Measurements from ENCODE around the gene TACR1.

Gene TACR1

DNA sequence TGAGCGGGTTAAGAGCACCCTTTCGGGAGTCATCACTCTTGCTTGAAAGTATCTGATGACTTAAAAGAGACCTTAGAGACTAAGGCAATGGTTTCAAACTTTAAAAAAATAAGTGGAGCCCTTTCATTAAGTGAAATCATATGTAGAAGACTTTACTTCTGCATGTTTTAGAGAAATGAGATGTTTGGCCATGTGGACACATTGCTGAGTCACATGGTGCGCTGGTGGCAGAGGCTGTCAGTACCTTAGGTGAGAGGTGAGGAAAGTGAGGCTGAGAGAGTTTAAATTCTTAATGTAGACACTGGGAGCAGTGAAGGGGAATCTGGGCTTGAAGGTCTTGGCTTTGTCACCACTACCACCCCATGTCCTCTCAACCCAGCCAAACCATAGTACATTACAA, 109.8 kb downstream of the TACR1 start:
- Histone ChIP-seq H3K27ac (ENCODE audit: low read depth, low read length) (no peak overlapping the region), H3K9me3 (ENCODE audit: control insufficient read depth, insufficient read depth, low read depth, low read length) (no peaks in the 10 kb centered on the region), H3K9ac (ENCODE audit: low read length) (no peak overlapping the region), H3K4me1 (ENCODE audit: control insufficient read depth, insufficient read depth, low read length) (peaks cover 5% of the 10 kb centered on the region; the same call in 1 of the 2 replicates), H3K4me3 (ENCODE audit: low read depth, low read length) (no peak overlapping the region), H3K27me3 (ENCODE audit: control insufficient read depth, insufficient read depth, low read length) (no peaks in the 10 kb centered on the region), H3K36me3 (ENCODE audit: control insufficient read depth, insufficient read depth, low read length) (no peaks in the 10 kb centered on the region)

- no peaks in the 10 kb centered on the region for H3K27me3 ChIP-seq (ENCODE audit: control insufficient read depth, insufficient read depth, low read length)
- no peaks in the 10 kb centered on the region for H3K9me3 ChIP-seq (ENCODE audit: control insufficient read depth, insufficient read depth, low read depth, low read length)
- H3K4me3 ChIP-seq (ENCODE audit: low read depth, low read length), result no peak overlapping the region
- H3K27ac ChIP-seq (ENCODE audit: low read depth, low read length), result no peak overlapping the region
- no peak overlapping the region for H3K9ac ChIP-seq (ENCODE audit: low read length)
- peaks cover 5% of the 10 kb centered on the region; the same call in 1 of the 2 replicates for H3K4me1 ChIP-seq (ENCODE audit: control insufficient read depth, insufficient read depth, low read length)
- H3K36me3 ChIP-seq (ENCODE audit: control insufficient read depth, insufficient read depth, low read length), result no peaks in the 10 kb centered on the region
These were observed 110.5 kb downstream of the TACR1 start for GRCh38 chr2:75088791-75089190.

DNA sequence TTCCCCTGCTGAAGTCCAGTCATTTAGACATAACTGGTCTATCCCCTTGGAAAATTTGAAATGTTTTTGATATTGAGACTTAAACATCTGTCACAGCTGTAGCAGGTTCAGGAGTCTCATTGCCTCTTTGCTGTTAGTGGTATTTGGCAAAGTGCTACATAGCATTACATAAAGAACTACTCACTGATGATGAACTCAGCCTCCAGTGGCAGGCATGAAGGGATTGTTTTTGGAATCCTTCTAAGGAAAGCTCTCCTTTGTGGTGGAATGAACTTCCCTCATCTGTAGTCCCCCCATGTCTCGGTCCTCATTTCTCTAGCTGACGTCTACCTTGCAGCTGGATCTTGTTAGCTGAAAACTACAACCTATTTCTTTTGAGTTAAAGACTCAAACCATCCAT, 111.6 kb downstream of the TACR1 start:
- H3K36me3 ChIP-seq (ENCODE audit: control insufficient read depth, insufficient read depth, low read length), result no peaks in the 10 kb centered on the region
- peaks cover 5% of the 10 kb centered on the region; the same call in 1 of the 2 replicates for H3K4me1 ChIP-seq (ENCODE audit: control insufficient read depth, insufficient read depth, low read length)
- no peaks in the 10 kb centered on the region for H3K27me3 ChIP-seq (ENCODE audit: control insufficient read depth, insufficient read depth, low read length)
- H3K9ac ChIP-seq (ENCODE audit: low read length), result no peak overlapping the region
- H3K4me3 ChIP-seq (ENCODE audit: low read depth, low read length), result no peak overlapping the region
- H3K9me3 ChIP-seq (ENCODE audit: control insufficient read depth, insufficient read depth, low read depth, low read length), result no peaks in the 10 kb centered on the region
- H3K27ac ChIP-seq (ENCODE audit: low read depth, low read length), result no peak overlapping the region

- Histone ChIP-seq H3K9ac (ENCODE audit: low read length) (no peak overlapping the region), H3K4me3 (ENCODE audit: low read depth, low read length) (no peak overlapping the region), H3K27me3 (ENCODE audit: control insufficient read depth, insufficient read depth, low read length) (no peaks in the 10 kb centered on the region), H3K36me3 (ENCODE audit: control insufficient read depth, insufficient read depth, low read length) (no peaks in the 10 kb centered on the region), H3K4me1 (ENCODE audit: control insufficient read depth, insufficient read depth, low read length) (peaks cover 14% of the 10 kb centered on the region), H3K27ac (ENCODE audit: low read depth, low read length) (no peak overlapping the region), H3K9me3 (ENCODE audit: control insufficient read depth, insufficient read depth, low read depth, low read length) (no peaks in the 10 kb centered on the region)
These were observed 119.7 kb downstream of the TACR1 start for GRCh38 chr2:75079575-75079974.

DNA sequence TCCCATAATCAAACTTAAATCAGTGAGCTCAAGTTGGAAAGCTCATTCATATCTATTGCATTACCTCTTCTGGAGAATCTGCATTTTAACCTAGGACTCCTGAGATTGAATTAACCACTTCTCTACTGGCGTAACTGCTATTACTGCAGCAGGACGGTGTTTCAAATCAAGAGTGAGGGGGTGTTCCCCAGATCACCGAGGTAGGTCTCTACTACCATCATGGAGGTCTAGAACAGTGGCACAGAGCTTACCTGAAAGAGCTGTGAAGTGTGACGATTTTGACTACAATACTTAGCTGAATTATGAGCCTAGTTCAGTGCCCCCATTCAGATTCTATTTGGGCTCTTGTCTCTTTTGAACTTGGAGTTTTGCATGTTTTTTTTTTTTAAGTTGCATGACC, 121.4 kb downstream of the TACR1 start:
- Histone ChIP-seq H3K36me3 (ENCODE audit: control insufficient read depth, insufficient read depth, low read length) (no peaks in the 10 kb centered on the region), H3K9ac (ENCODE audit: low read length) (no peak overlapping the region), H3K27ac (ENCODE audit: low read depth, low read length) (no peak overlapping the region), H3K27me3 (ENCODE audit: control insufficient read depth, insufficient read depth, low read length) (no peaks in the 10 kb centered on the region), H3K4me1 (ENCODE audit: control insufficient read depth, insufficient read depth, low read length) (peaks cover 20% of the 10 kb centered on the region), H3K4me3 (ENCODE audit: low read depth, low read length) (no peak overlapping the region), H3K9me3 (ENCODE audit: control insufficient read depth, insufficient read depth, low read depth, low read length) (no peaks in the 10 kb centered on the region)

DNA sequence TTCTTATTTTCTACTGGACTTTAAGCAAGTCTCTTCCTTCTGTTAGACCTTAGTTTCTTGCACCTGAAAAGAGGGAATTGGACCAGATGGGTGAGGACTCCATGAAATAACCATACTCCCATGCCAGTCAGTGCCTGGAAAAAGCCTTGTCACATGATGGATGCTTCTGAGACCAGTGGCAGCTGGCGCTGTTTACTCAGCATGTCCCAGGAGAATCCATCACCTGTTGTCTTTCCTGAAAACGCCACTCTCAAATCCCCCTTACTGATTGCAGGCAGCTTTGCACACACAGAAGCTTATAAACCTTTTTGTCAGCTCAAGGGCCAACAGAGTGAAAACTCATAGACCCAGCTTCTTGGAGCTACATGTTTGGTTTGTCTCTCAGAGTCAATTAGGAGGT, 123.2 kb downstream of the TACR1 start:
- H3K36me3 ChIP-seq (ENCODE audit: control insufficient read depth, insufficient read depth, low read length), result no peaks in the 10 kb centered on the region
- H3K27ac ChIP-seq (ENCODE audit: low read depth, low read length), result no peak overlapping the region
- H3K4me3 ChIP-seq (ENCODE audit: low read depth, low read length), result no peak overlapping the region
- H3K9me3 ChIP-seq (ENCODE audit: control insufficient read depth, insufficient read depth, low read depth, low read length), result no peaks in the 10 kb centered on the region
- no peaks in the 10 kb centered on the region for H3K27me3 ChIP-seq (ENCODE audit: control insufficient read depth, insufficient read depth, low read length)
- no peak overlapping the region for H3K9ac ChIP-seq (ENCODE audit: low read length)
- peaks cover 20% of the 10 kb centered on the region for H3K4me1 ChIP-seq (ENCODE audit: control insufficient read depth, insufficient read depth, low read length)

DNA sequence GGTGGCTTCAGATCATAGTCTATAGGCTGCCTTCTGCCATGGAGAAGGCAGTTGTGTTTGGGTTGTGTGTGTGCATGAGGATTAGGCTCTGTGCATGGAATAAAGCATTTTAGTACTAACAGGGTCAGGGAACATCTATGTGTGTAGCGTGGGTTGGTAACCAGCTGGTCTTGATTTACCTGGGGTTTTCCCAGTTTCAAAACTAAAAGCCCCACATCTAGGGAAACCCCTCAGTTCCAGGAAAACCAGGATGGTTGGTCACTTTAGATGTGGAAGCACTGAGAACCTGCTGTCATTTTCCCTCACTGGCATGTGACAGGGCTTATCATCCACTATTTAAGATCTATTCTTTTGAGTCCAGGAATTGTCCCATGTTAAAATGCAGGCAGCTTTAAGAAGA, 124.6 kb downstream of the TACR1 start:
- H3K4me3 ChIP-seq (ENCODE audit: low read depth, low read length), result no peak overlapping the region
- H3K27me3 ChIP-seq (ENCODE audit: control insufficient read depth, insufficient read depth, low read length), result no peaks in the 10 kb centered on the region
- H3K9ac ChIP-seq (ENCODE audit: low read length), result no peak overlapping the region
- H3K9me3 ChIP-seq (ENCODE audit: control insufficient read depth, insufficient read depth, low read depth, low read length), result no peaks in the 10 kb centered on the region
- H3K36me3 ChIP-seq (ENCODE audit: control insufficient read depth, insufficient read depth, low read length), result no peaks in the 10 kb centered on the region
- H3K4me1 ChIP-seq (ENCODE audit: control insufficient read depth, insufficient read depth, low read length), result peaks cover 12% of the 10 kb centered on the region
- no peak overlapping the region for H3K27ac ChIP-seq (ENCODE audit: low read depth, low read length)

GRCh38 chr2:75074228-75074627, 125.1 kb downstream of the TACR1 start:
- no peak overlapping the region for H3K4me3 ChIP-seq (ENCODE audit: low read depth, low read length)
- no peak overlapping the region for H3K9ac ChIP-seq (ENCODE audit: low read length)
- H3K36me3 ChIP-seq (ENCODE audit: control insufficient read depth, insufficient read depth, low read length), result no peaks in the 10 kb centered on the region
- H3K9me3 ChIP-seq (ENCODE audit: control insufficient read depth, insufficient read depth, low read depth, low read length), result no peaks in the 10 kb centered on the region
- H3K27ac ChIP-seq (ENCODE audit: low read depth, low read length), result no peak overlapping the region
- H3K27me3 ChIP-seq (ENCODE audit: control insufficient read depth, insufficient read depth, low read length), result no peaks in the 10 kb centered on the region
- peaks cover 8% of the 10 kb centered on the region for H3K4me1 ChIP-seq (ENCODE audit: control insufficient read depth, insufficient read depth, low read length)

GRCh38 chr2:75071766-75072165, 127.6 kb downstream of the TACR1 start:
- no peaks in the 10 kb centered on the region for H3K36me3 ChIP-seq (ENCODE audit: control insufficient read depth, insufficient read depth, low read length)
- H3K27ac ChIP-seq (ENCODE audit: low read depth, low read length), result no peak overlapping the region
- H3K27me3 ChIP-seq (ENCODE audit: control insufficient read depth, insufficient read depth, low read length), result no peaks in the 10 kb centered on the region
- no peak overlapping the region for H3K4me3 ChIP-seq (ENCODE audit: low read depth, low read length)
- peaks cover 6% of the 10 kb centered on the region; the same call in 1 of the 2 replicates for H3K4me1 ChIP-seq (ENCODE audit: control insufficient read depth, insufficient read depth, low read length)
- no peaks in the 10 kb centered on the region; the same call in 1 of the 2 replicates for H3K9me3 ChIP-seq (ENCODE audit: control insufficient read depth, insufficient read depth, low read depth, low read length)
- H3K9ac ChIP-seq (ENCODE audit: low read length), result no peak overlapping the region

DNA sequence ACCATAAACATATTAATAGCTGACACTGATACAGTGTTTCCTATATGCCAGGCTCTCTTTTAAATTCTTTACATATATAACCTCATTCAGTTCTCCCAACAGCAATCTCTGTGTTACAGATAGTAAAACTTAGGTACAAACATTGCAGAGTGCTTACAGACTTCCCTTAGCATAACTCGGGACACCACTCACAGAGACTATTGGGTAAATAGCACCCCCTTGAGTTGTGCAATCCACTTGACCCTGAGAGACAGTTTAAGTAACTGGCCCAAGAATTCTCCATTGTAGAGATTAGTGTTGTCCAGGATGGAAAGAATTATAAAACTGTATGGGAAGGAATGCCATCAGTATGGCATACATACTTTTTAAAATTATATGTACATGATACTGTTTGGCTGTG, 130.8 kb downstream of the TACR1 start:
- Histone ChIP-seq H3K36me3 (ENCODE audit: control insufficient read depth, insufficient read depth, low read length) (no peaks in the 10 kb centered on the region), H3K4me3 (ENCODE audit: low read depth, low read length) (no peak overlapping the region), H3K27me3 (ENCODE audit: control insufficient read depth, insufficient read depth, low read length) (no peaks in the 10 kb centered on the region), H3K27ac (ENCODE audit: low read depth, low read length) (no peak overlapping the region), H3K4me1 (ENCODE audit: control insufficient read depth, insufficient read depth, low read length) (no peaks in the 10 kb centered on the region), H3K9me3 (ENCODE audit: control insufficient read depth, insufficient read depth, low read depth, low read length) (no peaks in the 10 kb centered on the region; the same call in 1 of the 2 replicates), H3K9ac (ENCODE audit: low read length) (no peak overlapping the region)

GRCh38 chr2:75067506-75067905, 131.8 kb downstream of the TACR1 start:
- H3K9ac ChIP-seq (ENCODE audit: low read length), result no peak overlapping the region
- H3K27me3 ChIP-seq (ENCODE audit: control insufficient read depth, insufficient read depth, low read length), result no peaks in the 10 kb centered on the region

More at GRCh38 chr2:75067506-75067905, 131.8 kb downstream of the TACR1 start:
- no peak overlapping the region for H3K27ac ChIP-seq (ENCODE audit: low read depth, low read length)
- H3K9me3 ChIP-seq (ENCODE audit: control insufficient read depth, insufficient read depth, low read depth, low read length), result no peaks in the 10 kb centered on the region; the same call in 1 of the 2 replicates
- H3K4me3 ChIP-seq (ENCODE audit: low read depth, low read length), result no peak overlapping the region
- H3K36me3 ChIP-seq (ENCODE audit: control insufficient read depth, insufficient read depth, low read length), result no peaks in the 10 kb centered on the region
- H3K4me1 ChIP-seq (ENCODE audit: control insufficient read depth, insufficient read depth, low read length), result no peaks in the 10 kb centered on the region
